OCI-LY3 (cell line): ENCODE data around the gene PLCXD1.

ENCODE experiments used
- H2AFZ ChIP-seq: fragments of 200-600, 300-600 bp; shearing (Covaris generic); 2 replicates; pipeline ENCODE4 v1.6.0; 2014; ENCODE audit warnings: antibody characterized with exemption, low read depth, low read length
- H3K27ac ChIP-seq: fragments of 200-600, 300-600 bp; sonication (generic); 2 replicates; pipeline ENCODE4 v1.5.1; 2014; ENCODE audit warnings: mild to moderate bottlenecking, low read length, moderate library complexity, mixed read lengths
- H3K27me3 ChIP-seq: fragments of 200-600, 300-600 bp; sonication (generic); 2 replicates; pipeline ENCODE4 v1.6.1; 2014; ENCODE audit warnings: low read depth, low read length, mixed read lengths
- H3K36me3 ChIP-seq: fragments of 200-600, 300-600 bp; sonication (generic); replicated peaks from 2 replicates; pipeline ENCODE3; 2014; ENCODE audit warnings: low read depth, low read length, mixed read lengths
- H3K4me1 ChIP-seq: fragments of 300-600, 200-600 bp; sonication (generic); 2 replicates; pipeline ENCODE4 v1.6.1; 2014; ENCODE audit warnings: low read length, mixed read lengths
- H3K4me2 ChIP-seq: fragments of 200-600, 300-600 bp; sonication (generic); 2 replicates; pipeline ENCODE4 v1.6.1; 2014; ENCODE audit warnings: low read length, mixed read lengths
- H3K4me3 ChIP-seq: fragments of 300-600, 200-600 bp; sonication (generic); 2 replicates; pipeline ENCODE4 v1.5.1; 2014; ENCODE audit warnings: antibody characterized with exemption, mild to moderate bottlenecking, low read length, moderate library complexity
- H3K79me2 ChIP-seq: fragments of 300-600, 200-600 bp; shearing (Covaris generic); 2 replicates; pipeline ENCODE4 v1.6.1; 2014; ENCODE audit warnings: mild to moderate bottlenecking, low read length, mixed read lengths
- H3K9ac ChIP-seq: fragments of 300-600, 200-600 bp; shearing (Covaris generic); 2 replicates; pipeline ENCODE4 v1.6.0; 2014; ENCODE audit warnings: mild to moderate bottlenecking, low read length, moderate library complexity
- H3K9me3 ChIP-seq: fragments of 200-600, 300-600 bp; shearing (Covaris generic); 2 replicates; pipeline ENCODE4 v1.6.1; 2014; ENCODE audit warnings: low read length, mixed read lengths; ENCODE audit not compliant: insufficient read depth
- H4K20me1 ChIP-seq: fragments of 200-600, 300-600 bp; sonication (generic); 2 replicates; pipeline ENCODE4 v1.6.1; 2016; ENCODE audit warnings: low read length, mixed read lengths; ENCODE audit not compliant: insufficient read depth
- CTCF ChIP-seq: fragments of 200-600, 300-600 bp; sonication (generic); IDR thresholded peaks from 2 replicates; pipeline ENCODE4 v1.5.1; 2014; ENCODE audit warnings: antibody characterized with exemption, low read length, low read depth
- EZH2phosphoT487 ChIP-seq: fragments of 200-600 bp; shearing (Covaris generic); IDR thresholded peaks from 2 replicates; pipeline ENCODE4 v1.6.1; 2018; ENCODE audit warnings: antibody characterized with exemption, mixed run types, low read depth

The PLCXD1 gene

GRCh38 chrX:344371-344901, 63.3 kb downstream of the PLCXD1 start:
- no peak for TF ChIP-seq CTCF
- no peak for TF ChIP-seq EZH2phosphoT487
- Histone ChIP-seq H3K79me2 (no peaks in the 10 kb centered on the region), H3K9ac (no peak overlapping the region), H4K20me1 (no peaks in the 10 kb centered on the region), H3K4me2 (no peak overlapping the region), H2AFZ (no peak overlapping the region), H3K27me3 (no peaks in the 10 kb centered on the region), H3K9me3 (no peaks in the 10 kb centered on the region), H3K4me3 (no peak overlapping the region), H3K4me1 (no peaks in the 10 kb centered on the region), H3K27ac (no peak overlapping the region), H3K36me3 (peaks cover 48% of the 10 kb centered on the region)

DNA sequence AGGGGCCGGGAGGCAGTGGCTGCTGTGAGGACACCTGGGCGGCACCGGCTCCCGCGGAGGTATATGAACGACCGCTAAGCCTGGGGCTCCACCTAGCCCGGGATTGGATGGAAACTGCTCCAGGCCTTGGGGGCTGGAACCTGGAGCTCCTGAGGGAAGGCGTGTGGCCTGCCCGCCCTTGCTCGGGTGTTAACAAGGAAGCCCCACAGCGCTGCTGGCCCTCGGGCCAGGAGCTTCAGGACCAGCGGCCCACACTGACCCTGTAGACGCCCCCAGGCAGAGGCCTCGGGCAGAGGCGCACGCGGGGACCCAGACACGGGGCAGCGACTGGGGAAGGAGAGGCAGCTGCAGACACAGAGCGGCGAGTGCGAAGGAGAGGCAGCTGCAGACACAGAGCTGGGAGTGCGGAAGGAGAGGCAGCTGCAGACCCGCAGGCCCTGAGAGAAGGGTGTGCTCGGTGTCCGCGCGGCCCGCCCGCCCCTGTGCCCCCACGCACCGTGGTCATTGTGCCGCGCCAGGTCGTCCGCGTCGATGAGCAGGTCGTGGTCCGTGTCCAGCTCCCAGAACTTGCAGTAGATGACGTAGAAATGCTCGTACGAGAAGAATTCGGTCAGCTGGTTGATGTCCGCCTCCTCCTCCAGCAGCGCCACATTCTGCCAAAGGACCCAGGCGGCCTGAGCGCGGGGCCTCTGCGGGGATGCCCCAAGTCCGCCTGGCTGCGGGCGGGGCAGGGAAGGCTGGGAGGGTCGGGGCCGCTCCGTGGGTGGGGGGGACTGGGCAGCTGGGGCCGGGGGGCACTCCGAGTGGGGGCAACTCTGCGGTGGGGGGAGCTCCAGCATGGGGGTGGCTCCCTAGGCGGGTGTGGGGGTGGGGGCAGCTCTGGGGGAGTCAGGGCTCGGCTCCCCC, 64.1 kb downstream of the PLCXD1 start:
- no peak overlapping the region for H3K4me2 ChIP-seq
- H3K4me3 ChIP-seq, result no peak overlapping the region
- no peak overlapping the region for H3K9ac ChIP-seq
- H3K4me1 ChIP-seq, result no peaks in the 10 kb centered on the region
- no peak overlapping the region for H2AFZ ChIP-seq
- H3K27me3 ChIP-seq, result no peaks in the 10 kb centered on the region
- H3K36me3 ChIP-seq, result peaks cover 48% of the 10 kb centered on the region
- no peak overlapping the region for H3K27ac ChIP-seq
- no peaks in the 10 kb centered on the region for H4K20me1 ChIP-seq
- H3K79me2 ChIP-seq, result no peaks in the 10 kb centered on the region; the same call in 1 of the 2 replicates
- TF ChIP-seq EZH2phosphoT487 (no peak), CTCF (no peak)
- no peaks in the 10 kb centered on the region for H3K9me3 ChIP-seq

GRCh38 chrX:346034-346813, 65.0 kb downstream of the PLCXD1 start:
- no peaks in the 10 kb centered on the region for H3K4me1 ChIP-seq
- H3K4me2 ChIP-seq, result no peak overlapping the region
- H3K27me3 ChIP-seq, result no peaks in the 10 kb centered on the region
- H2AFZ ChIP-seq, result no peak overlapping the region
- no peaks in the 10 kb centered on the region for H4K20me1 ChIP-seq
- no peak for TF ChIP-seq EZH2phosphoT487
- no peak for TF ChIP-seq CTCF
- no peak overlapping the region for H3K27ac ChIP-seq
- H3K36me3 ChIP-seq, result peaks cover 40% of the 10 kb centered on the region
- H3K79me2 ChIP-seq, result no peaks in the 10 kb centered on the region; the same call in 1 of the 2 replicates
- H3K9me3 ChIP-seq, result no peaks in the 10 kb centered on the region
- H3K9ac ChIP-seq, result no peak overlapping the region
- no peak overlapping the region for H3K4me3 ChIP-seq
